Activated CD4-positive, alpha-beta T cell treated with anti-CD3 and anti-CD28 coated beads for 36 hours (primary cell): ENCODE measurements around the gene RELB. TPM values are rescaled to one million over a fixed set of nuclear protein-coding genes. Genes with fewer than 3 reads are reported as not detected.
"Not testable (repeated sequence)": the region's sequence is repeated elsewhere in the genome, so short reads cannot be mapped to it uniquely, and the experiment has no call there.

ENCODE experiments used
- ATAC-seq: fragments of 200-7000 bp; cut with Tn5 transposase; one replicate; pipeline ENCODE4 v1.10.0; 2021; ENCODE audit warnings: mild to moderate bottlenecking, moderate library complexity
- CTCF ChIA-PET: fragments of 350-600 bp; sonication (Branson Sonifier 250); formaldehyde crosslinking; loops from one replicate; lab custom pipeline; 2021; ENCODE audit warnings: antibody characterized with exemption; lab: Charles Lee
- POLR2A ChIA-PET: fragments of 350-600 bp; sonication (Branson Sonifier 250); formaldehyde crosslinking; loops from one replicate; lab custom pipeline; 2021; ENCODE audit warnings: antibody characterized with exemption, inconsistent platforms; lab: Charles Lee
- DNase-seq: peaks from one replicate; pipeline ENCODE4 v3.0.0-alpha.2; 2020
- H3K27ac Mint-ChIP-seq: one replicate; pipeline ENCODE4 v1.8.0; 2021; ENCODE audit warnings: mixed read lengths
- H3K27me3 Mint-ChIP-seq: one replicate; pipeline ENCODE4 v1.8.0; 2021; ENCODE audit warnings: mixed read lengths
- H3K36me3 Mint-ChIP-seq: one replicate; pipeline ENCODE4 v1.8.0; 2021; ENCODE audit warnings: low read depth, mixed read lengths
- H3K4me1 Mint-ChIP-seq: one replicate; pipeline ENCODE4 v1.8.0; 2021; ENCODE audit warnings: mixed read lengths
- H3K4me3 Mint-ChIP-seq: one replicate; pipeline ENCODE4 v1.8.0; 2021; ENCODE audit warnings: mild to moderate bottlenecking, moderate library complexity, mixed read lengths
- H3K9me3 Mint-ChIP-seq: one replicate; pipeline ENCODE4 v1.8.0; 2021; ENCODE audit warnings: low read depth, mixed read lengths
- intact Hi-C, 2 experiments: fragments of 100-400 bp; cut with DNase I in 1 of 2; cut with micrococcal nuclease in 1 of 2; formaldehyde crosslinking; loops; one replicate each; pipeline versions ENCODE4 v1.14.2 to v1.15.1; 2022 to 2024; cut with DNase I, micrococcal nuclease
- total RNA-seq, 2 experiments: library from RNA; stranded (reverse); gene quantifications; one replicate each; pipeline ENCODE4 v1.2.3, GENCODE V29; 2021

Gene RELB
- total RNA-seq, 2 experiments from 2014 or later, result 43.8 to 51.2 TPM

DNA sequence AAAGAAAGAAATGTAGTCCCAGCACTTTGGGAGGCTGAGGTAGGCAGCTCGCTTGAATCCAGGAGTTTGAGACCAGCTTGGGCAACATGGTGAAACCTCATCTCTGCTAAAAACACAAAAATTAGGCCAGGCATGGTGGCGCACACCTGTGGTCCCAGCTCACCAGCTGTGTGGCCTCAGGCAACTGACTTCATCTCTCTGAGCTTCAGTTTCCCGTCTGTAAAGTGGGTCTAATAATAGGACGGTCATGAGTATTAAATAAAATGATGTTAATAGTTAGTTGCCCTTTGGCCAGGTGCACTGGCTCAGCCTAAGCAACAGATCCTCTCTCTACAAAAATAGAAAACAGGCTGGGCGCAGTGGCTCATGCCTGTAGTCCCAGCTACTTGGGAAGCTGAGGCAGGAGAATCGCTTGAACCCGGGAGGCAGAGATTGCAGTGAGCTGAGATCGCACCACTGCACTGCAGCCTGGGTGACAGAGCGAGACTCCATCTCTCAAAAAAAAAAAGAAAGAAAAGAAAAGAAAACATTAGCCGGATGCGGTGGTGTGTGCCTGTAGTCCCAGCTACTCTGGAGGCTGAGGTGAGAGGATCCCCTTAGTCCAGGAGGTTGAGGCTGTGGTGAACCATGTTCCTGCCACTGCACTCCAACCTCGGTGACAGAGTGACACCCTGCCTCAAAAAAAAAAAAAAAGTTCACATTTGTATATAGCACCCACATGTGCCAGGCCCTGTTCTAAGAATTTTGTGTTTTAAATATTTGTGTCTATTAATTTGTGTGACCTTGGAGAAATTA, 1.9 kb upstream of the RELB start:
- Mint-ChIP-seq H3K27ac (peak overlapping the region; percentile 74), H3K4me1 (peaks cover 12% of the 10 kb centered on the region)
- H3K36me3 Mint-ChIP-seq, intact Hi-C loops, H3K9me3 Mint-ChIP-seq, ATAC-seq, DNase-seq, H3K4me3 Mint-ChIP-seq, H3K27me3 Mint-ChIP-seq: not testable (repeated sequence)
- CTCF ChIA-PET, result interaction anchor here (0.6 to 2.3 kb wide), 4 partner anchors 9 to 101 kb away, joined by 3 to 7 read pairs (median 3); no protein-coding TSS in a partner anchor
- POLR2A ChIA-PET, result interaction anchor here (0.6 kb wide), 1 partner anchor 82 kb away, joined by 3 read pairs; no protein-coding TSS in a partner anchor

- ChIA-PET CTCF (interaction anchor here (0.6 to 2.3 kb wide), 7 partner anchors 11 to 562 kb away, joined by 3 to 7 read pairs (median 3); partner anchors contain the start of gene CLASRP), POLR2A (interaction anchor here (0.6 kb wide), 1 partner anchor 10 kb away, joined by 3 read pairs; no protein-coding TSS in a partner anchor)
- Mint-ChIP-seq H3K27ac (peak overlapping the region; percentile 86), H3K4me3 (peak overlapping the region; percentile 52), H3K36me3 (peaks cover 11% of the 10 kb centered on the region), H3K4me1 (peaks cover 12% of the 10 kb centered on the region)
- intact Hi-C loops, result loop anchor here (1.0 to 5.0 kb wide), 15 partner anchors 39 to 507 kb away; partner anchors contain the start of genes BLOC1S3 (in 2 of the 2), TRAPPC6A (in 2 of the 2), CLASRP (in 1 of the 2) and CLPTM1 (in 1 of the 2)
- DNase-seq, ATAC-seq, H3K9me3 Mint-ChIP-seq, H3K27me3 Mint-ChIP-seq: not testable (repeated sequence)
These were observed 599 bp upstream of the RELB start for GRCh38 chr19:45000665-45001064.

DNA sequence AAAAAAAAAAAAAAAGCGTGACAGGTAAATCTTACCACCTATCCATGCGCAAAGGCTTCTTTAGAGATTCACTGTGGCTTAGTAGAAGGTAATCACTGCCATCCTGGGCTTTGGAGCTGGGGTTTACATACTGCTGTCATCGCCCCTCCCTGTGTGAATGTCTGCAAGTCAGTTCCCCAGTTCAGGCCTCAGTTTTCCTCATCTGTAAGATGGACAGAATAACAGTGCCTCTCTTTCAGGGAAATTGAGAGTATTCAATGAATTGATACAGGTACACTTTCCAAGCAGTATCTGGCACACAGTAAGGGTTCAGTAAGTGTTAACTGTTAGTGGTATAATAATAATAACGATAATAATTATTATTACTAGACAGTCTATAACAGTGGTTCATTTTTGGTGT, 2.2 kb downstream of the RELB start:
- CTCF ChIA-PET, result no interaction called here
- Mint-ChIP-seq H3K4me3 (no peak overlapping the region), H3K27ac (no peak overlapping the region), H3K36me3 (peaks cover 24% of the 10 kb centered on the region), H3K4me1 (peaks cover 18% of the 10 kb centered on the region), H3K27me3 (no peaks in the 10 kb centered on the region), H3K9me3 (no peaks in the 10 kb centered on the region)
- ATAC-seq (no peak), DNase-seq (no peak)
- POLR2A ChIA-PET, result no interaction called here
- intact Hi-C loops, result loop anchor here in 1 of 2 experiments (5.0 kb wide), 2 partner anchors 464 to 504 kb away; partner anchors contain the start of genes FOSB and VASP

GRCh38 chr19:45005787-45006186, 4.5 kb downstream of the RELB start:
- Mint-ChIP-seq H3K4me3 (no peak overlapping the region), H3K4me1 (peaks cover 16% of the 10 kb centered on the region), H3K36me3 (peaks cover 30% of the 10 kb centered on the region), H3K27me3 (no peaks in the 10 kb centered on the region), H3K9me3 (no peaks in the 10 kb centered on the region), H3K27ac (no peak overlapping the region)
- ChIA-PET CTCF (no interaction called here), POLR2A (no interaction called here)
- ATAC-seq (no peak), DNase-seq (no peak)
- intact Hi-C loops, result no loop called here

DNA sequence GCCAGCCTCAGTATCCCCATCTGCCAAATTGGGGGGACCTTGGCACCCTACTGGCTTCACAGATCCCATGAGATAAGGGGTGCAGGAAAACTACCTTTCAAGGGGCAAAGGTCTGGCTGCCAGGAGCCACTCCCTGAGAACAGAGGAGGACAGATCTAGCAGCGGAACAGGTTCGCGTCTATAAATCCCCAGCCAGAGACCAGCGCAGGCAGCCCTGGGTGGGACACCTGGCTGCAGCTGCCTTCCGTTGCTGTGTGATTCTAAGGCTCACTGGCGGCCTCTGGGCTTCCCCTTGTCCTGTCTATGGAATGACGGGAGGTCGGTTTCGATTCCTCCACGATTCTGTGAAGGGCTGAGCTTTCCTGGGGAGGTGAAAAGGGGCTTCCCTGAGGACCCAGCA, 7.3 kb downstream of the RELB start:
- H3K27ac Mint-ChIP-seq, result no peak overlapping the region
- H3K4me1 Mint-ChIP-seq, result peaks cover 5% of the 10 kb centered on the region
- ATAC-seq (no peak), DNase-seq (no peak)
- ChIA-PET CTCF (no interaction called here), POLR2A (no interaction called here)
- intact Hi-C loops, result no loop called here
- no peaks in the 10 kb centered on the region for H3K27me3 Mint-ChIP-seq
- H3K9me3 Mint-ChIP-seq, result no peaks in the 10 kb centered on the region
- H3K4me3 Mint-ChIP-seq, result no peak overlapping the region
- H3K36me3 Mint-ChIP-seq, result peaks cover 24% of the 10 kb centered on the region

DNA sequence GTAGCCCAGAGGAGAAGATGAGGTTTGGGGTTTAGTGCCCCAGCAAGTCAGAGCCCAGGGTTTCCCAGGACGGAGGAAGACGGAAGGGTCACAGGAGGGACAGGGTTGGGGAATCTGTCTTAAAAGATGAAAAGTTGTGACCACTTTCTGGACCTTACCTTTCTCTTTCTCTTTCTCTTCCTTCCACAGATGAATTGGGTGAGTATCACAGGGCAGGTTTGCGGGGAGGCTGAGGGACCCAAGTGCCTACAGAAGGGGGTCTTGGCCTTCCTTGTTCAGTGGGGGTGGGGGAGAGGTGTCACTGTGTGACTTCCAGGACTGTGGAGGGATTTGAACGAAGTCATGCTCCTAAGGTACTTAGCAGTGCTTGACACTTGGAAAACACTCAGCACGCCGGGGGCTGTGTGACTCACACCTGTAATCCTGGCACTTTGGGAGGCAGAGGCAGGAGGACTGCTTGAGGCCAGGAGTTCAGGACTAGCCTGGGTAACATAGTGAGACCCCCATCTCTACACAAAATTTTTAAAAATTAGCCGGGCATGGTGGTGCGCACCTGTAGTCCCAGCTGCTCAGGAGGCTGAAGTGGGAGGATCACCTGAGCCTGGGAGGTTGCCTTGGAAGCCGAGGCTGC, 8.5 kb downstream of the RELB start:
- DNase-seq (no peak), ATAC-seq (no peak)
- intact Hi-C loops, result no loop called here
- ChIA-PET POLR2A (interaction anchor here (0.6 kb wide), 1 partner anchor 9 kb away, joined by 3 read pairs; no protein-coding TSS in a partner anchor), CTCF (no interaction called here)
- Mint-ChIP-seq H3K4me3 (no peak overlapping the region), H3K36me3 (peaks cover 27% of the 10 kb centered on the region), H3K27ac (peak overlapping the region; percentile 0), H3K27me3 (no peaks in the 10 kb centered on the region), H3K4me1 (peaks cover 5% of the 10 kb centered on the region), H3K9me3 (no peaks in the 10 kb centered on the region)

- peaks cover 5% of the 10 kb centered on the region for H3K4me1 Mint-ChIP-seq
- POLR2A ChIA-PET, result interaction anchor here (0.6 kb wide), 1 partner anchor 10 kb away, joined by 3 read pairs; no protein-coding TSS in a partner anchor
- H3K9me3 Mint-ChIP-seq, result no peaks in the 10 kb centered on the region
- ATAC-seq (no peak), DNase-seq (no peak)
- intact Hi-C loops, result no loop called here
- peaks cover 24% of the 10 kb centered on the region for H3K36me3 Mint-ChIP-seq
- CTCF ChIA-PET, result interaction anchor here (0.6 kb wide), 1 partner anchor 45 kb away, joined by 3 read pairs; no protein-coding TSS in a partner anchor
- H3K27ac Mint-ChIP-seq, result no peak overlapping the region
- no peaks in the 10 kb centered on the region for H3K27me3 Mint-ChIP-seq
- no peak overlapping the region for H3K4me3 Mint-ChIP-seq
These were observed 9.0 kb downstream of the RELB start for GRCh38 chr19:45010306-45010705.

DNA sequence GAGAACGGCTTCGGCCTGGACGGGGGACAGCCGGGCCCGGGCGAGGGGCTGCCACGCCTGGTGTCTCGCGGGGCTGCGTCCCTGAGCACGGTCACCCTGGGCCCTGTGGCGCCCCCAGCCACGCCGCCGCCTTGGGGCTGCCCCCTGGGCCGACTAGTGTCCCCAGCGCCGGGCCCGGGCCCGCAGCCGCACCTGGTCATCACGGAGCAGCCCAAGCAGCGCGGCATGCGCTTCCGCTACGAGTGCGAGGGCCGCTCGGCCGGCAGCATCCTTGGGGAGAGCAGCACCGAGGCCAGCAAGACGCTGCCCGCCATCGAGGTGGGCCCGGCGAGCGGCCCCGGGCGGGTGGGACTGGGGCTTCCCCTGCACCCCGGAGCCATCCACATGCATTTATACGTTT, 10.7 kb downstream of the RELB start:
- peaks cover 18% of the 10 kb centered on the region for H3K36me3 Mint-ChIP-seq
- no peaks in the 10 kb centered on the region for H3K27me3 Mint-ChIP-seq
- ChIA-PET CTCF (no interaction called here), POLR2A (no interaction called here)
- peaks cover 9% of the 10 kb centered on the region for H3K4me1 Mint-ChIP-seq
- ATAC-seq (no peak), DNase-seq (no peak)
- no peak overlapping the region for H3K4me3 Mint-ChIP-seq
- no peaks in the 10 kb centered on the region for H3K9me3 Mint-ChIP-seq
- intact Hi-C loops, result no loop called here
- H3K27ac Mint-ChIP-seq, result no peak overlapping the region

DNA sequence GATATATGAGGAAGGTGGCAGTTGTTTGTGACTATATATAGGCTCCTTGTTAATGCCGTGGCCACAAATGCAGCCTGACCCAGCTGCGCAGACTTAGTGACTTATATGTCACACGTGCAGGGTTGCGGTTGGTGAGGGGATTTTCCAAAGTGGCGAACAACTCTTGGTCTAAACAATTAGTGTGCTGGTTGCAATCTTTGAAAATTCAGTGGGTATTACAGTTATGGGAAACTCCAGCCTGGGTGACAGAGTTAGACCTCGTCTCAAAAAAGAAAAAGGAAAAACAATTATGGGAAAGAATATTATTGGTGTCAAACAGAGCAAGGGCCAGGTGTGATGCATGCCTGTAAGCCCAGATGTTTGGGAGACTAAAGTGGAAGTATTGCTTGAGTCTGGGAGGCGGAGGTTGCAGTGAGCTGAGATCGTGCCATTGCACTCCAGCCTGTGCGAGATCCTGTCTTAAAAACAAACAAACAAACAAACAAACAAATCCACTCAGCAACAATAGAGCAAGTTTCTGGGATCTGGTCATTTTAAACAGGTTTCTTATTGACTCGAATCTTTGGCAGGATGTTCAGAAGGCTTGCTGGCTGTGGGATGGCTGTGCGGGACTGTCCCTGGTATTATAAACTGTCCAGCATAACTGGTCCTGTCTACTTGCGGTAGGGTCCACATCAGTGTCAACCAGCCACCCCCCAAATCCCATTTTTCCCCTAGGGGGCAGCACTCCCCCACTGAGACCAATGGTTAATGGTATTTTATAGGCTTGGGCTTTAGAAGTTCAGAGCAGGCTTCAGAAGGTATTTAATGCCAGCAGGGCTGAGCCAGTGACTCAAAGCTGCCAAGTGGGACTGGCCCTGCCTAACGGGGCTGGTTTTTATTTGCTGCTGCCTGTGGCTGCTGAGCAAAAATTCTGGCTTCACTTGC, 15.4 kb downstream of the RELB start:
- Mint-ChIP-seq H3K27ac (peak overlapping the region; percentile 83), H3K4me3 (peak overlapping the region; percentile 40), H3K4me1 (peaks cover 9% of the 10 kb centered on the region), H3K36me3 (peaks cover 18% of the 10 kb centered on the region), H3K27me3 (no peaks in the 10 kb centered on the region), H3K9me3 (no peaks in the 10 kb centered on the region)
- peak; percentile 83 for DNase-seq
- ATAC-seq, result peak; percentile 79
- intact Hi-C loops, result loop anchor here (1.0 to 5.0 kb wide), 3 partner anchors 41 to 170 kb away; no protein-coding TSS in a partner anchor
- POLR2A ChIA-PET, result no interaction called here
- CTCF ChIA-PET, result interaction anchor here (0.7 to 2.3 kb wide), 3 partner anchors 13 to 43 kb away, joined by 3 to 7 read pairs (median 3); no protein-coding TSS in a partner anchor

DNA sequence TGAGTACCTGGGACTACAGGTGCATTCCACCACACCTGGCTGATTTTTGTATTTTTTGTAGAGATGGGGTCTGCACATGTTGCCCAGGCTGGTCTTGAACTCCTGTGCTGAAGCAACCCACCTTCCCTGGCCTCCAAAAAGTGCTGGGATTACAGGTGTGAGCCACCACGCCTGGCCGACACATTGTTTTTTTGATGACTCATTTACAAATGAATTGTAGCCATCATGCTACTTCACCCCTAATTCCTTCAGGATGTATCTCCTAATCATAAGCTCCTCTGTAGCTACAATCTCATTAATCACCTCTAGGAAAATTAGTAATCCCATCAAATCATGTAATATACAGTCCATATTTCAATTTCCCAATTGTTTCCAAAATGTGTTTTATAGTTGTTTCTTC, 17.9 kb downstream of the RELB start:
- H3K9me3 Mint-ChIP-seq, result no peaks in the 10 kb centered on the region
- intact Hi-C loops, result loop anchor here in 1 of 2 experiments (5.0 kb wide), 1 partner anchor 38 kb away; no protein-coding TSS in a partner anchor
- peaks cover 19% of the 10 kb centered on the region for H3K36me3 Mint-ChIP-seq
- ChIA-PET POLR2A (interaction anchor here (0.7 kb wide), 1 partner anchor 246 kb away, joined by 3 read pairs; no protein-coding TSS in a partner anchor), CTCF (interaction anchor here (0.8 to 1.3 kb wide), 3 partner anchors 11 to 20 kb away, joined by 3 read pairs; no protein-coding TSS in a partner anchor)
- H3K27me3 Mint-ChIP-seq, result no peaks in the 10 kb centered on the region
- no peak overlapping the region for H3K4me3 Mint-ChIP-seq
- DNase-seq, result no peak
- peaks cover 9% of the 10 kb centered on the region for H3K4me1 Mint-ChIP-seq
- H3K27ac Mint-ChIP-seq, result peak overlapping the region; percentile 9
- no peak for ATAC-seq
